Myocyte (in vitro differentiated cells): ENCODE measurements around the gene TRMU. TPM values are rescaled to one million over a fixed set of nuclear protein-coding genes. Genes with fewer than 3 reads are reported as not detected.
"Not testable (repeated sequence)": the region's sequence is repeated elsewhere in the genome, so short reads cannot be mapped to it uniquely, and the experiment has no call there.

Experiments
- DNase-seq: peaks from one replicate; pipeline ENCODE4 v3.0.0-alpha.2; 2012; ENCODE audit warnings: low read depth
- total RNA-seq: library from RNA; depleted of rRNA; stranded (reverse); fragments of >200 nt; gene quantifications from 2 replicates; pipeline ENCODE4 v1.2.3, GENCODE V29; 2014

Gene TRMU
- total RNA-seq, 1 donor from 2014 or later = 40.2 TPM

DNA sequence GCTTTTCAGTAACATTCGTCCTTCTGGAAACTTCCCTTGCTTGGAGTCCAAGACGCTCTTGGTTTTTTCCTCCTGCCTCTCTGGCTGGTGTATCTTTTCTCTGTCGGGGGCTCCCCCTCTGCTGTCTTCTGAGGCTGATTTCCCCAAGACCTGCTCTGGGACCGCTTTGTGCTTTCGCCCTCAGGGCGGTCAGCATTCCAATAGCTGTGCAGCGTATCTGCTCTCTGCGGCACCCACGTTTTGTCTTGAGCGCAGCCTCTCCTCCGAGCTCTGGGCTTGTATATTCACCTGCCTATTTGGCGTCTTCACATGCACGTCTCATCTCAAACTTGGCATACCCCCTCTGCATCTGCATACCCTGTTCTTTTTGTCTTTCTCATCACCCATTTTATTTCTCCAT lies 36.4 kb upstream of the TRMU start:
- DNase-seq = no peak

DNA sequence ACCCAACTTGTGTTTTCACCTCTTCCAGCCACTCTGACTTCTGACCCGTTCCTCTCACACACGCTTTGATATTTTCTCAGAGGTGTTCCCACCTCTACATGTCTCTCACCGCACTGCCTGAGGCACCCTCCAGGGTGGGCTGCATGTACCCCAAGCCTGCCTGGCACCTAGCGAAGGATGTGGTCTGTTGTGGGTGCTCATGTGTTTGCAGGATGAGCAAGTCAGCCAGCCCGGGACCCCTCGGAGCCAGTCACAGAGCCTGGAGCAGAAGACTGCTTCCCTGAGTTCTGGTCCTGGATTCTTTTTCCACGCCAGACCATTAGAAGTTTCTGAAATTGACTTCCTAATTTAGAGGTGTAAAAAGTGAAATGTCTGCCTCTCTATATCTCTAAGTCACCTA lies 35.0 kb upstream of the TRMU start:
- DNase-seq = no peak

DNA sequence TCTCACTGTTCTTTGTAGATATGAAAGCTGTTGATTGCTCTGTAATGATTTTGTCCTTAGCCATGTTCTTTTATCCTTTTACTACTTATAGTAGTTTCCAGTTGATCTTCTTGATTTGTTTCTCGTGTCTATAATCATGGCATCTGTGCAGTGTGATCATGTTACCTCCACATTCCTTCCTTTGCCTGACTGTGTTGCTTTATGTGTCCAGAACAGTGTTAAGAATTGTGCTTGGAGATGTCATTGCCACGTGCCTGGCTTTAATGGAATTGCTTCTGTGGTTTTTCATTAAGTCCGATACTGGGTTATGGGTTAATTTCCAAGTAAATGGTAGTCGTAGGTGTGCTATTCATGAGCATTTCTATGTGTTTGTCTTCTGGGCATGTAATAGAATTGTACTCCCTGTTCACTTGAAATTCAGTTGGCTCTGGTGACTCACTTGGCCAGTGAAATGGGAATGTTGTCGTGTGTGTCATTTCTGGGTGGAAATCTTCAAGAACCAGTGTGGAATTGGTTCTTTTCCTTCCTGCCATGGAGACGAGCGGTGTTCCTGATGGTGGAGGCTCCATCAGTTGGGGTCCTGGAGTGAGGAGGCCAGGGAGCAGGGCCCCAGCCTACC lies 32.1 kb upstream of the TRMU start:
- peak; percentile 29 for DNase-seq

DNA sequence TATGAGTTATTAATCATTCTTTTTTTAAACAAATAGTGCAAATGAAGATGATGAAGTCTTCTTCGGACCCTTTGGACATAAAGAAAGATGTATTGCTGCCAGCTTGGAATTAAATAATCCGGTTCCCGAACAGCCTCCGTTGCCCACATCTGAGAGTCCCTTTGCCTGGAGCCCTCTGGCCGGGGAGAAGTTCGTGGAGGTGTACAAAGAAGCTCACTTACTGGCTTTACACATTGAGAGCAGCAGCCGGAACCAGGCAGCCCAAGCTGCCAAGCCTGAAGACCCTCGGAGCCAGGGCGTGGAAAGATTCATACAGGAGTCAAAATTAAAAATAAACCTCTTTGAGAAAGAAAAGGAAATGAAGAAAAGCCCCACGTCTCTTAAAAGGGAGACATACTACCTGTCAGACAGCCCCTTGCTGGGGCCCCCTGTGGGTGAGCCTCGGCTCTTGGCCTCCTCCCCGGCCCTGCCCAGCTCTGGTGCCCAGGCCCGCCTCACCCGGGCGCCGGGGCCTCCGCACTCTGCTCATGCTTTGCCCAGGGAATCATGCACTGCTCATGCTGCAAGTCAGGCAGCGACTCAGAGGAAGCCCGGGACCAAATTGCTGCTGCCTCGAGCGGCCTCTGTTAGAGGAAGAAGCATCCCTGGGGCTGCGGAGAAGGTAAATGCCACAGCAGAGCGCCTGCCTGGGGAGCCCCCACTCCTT lies 27.1 kb upstream of the TRMU start:
- no peak for DNase-seq

DNA sequence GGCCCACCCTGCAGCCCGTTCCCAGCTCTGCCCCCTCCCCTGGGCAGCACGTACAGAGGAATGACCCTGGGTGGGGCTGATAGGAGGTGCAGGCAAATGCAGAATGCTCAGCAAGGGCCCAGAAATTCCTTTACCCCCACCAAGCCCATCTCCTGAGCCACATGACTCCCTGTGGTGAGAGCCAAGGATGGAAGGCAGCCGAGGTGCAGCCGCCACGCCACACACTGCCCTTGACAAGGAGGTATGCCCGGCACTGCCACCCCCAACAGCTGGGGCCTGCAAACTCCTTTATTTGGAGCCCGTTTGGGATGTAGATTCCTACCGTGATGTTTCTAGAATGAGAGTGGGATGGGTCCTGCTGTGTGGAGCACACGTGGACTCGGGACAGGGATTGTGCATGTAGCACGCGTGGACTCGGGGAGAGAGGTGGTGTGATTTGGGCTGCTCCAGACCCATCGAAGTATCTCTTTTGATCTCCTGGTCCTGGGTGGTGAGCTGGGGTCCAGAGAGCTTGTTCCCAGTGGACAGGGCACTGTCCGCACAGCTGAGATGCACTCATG lies 25.9 kb upstream of the TRMU start:
- no peak for DNase-seq

DNA sequence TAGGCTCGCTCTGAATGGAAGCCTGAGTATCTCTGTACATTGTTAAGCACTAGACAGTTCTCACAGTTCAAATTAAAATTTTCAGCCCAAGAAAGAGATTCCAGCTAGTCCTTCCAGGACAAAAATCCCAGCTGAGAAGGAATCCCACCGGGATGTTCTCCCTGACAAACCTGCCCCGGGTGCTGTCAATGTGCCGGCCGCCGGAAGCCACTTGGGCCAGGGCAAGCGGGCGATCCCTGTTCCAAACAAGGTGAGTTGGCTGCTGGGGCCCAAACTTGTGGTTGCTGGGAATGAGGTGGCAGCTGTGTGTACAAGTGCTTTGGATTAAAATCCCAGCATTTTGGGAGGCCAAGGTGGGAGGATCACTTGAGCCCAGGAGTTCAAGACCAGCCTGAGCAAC lies 23.5 kb upstream of the TRMU start:
- no peak for DNase-seq

DNA sequence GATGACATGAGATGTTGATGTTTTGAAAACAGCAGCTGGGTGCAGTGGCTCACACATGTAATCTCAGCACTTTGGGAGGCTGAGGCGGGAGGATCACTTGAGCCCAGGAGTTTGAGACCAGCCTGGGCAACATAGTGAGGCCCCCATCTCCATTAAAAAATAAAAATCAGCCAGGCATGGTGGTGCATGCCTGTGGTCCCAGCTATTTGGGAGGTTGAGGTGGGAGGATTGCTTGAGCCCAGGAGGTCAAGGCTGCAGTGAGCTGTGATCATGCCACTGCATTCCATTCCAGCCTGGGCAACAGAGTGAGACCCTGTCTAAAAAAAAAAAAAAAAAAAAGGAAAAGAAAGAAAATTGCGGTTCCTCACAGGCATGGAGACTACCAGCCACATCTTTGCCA lies 22.7 kb upstream of the TRMU start:
- not testable (repeated sequence) for DNase-seq

DNA sequence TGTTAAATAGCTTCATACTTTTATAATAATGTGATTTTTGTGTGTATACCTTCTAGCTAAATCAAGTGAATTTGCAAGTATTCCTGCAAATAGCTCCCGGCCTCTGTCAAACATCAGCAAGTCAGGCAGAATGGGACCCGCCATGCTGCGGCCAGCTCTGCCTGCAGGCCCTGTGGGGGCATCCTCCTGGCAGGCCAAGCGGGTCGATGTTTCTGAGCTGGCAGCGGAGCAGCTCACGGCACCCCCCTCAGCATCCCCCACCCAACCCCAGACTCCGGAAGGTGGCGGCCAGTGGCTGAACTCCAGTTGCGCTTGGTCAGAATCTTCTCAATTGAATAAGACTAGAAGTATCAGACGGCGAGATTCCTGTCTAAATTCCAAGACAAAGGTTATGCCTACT lies 19.5 kb upstream of the TRMU start:
- DNase-seq = no peak

DNA sequence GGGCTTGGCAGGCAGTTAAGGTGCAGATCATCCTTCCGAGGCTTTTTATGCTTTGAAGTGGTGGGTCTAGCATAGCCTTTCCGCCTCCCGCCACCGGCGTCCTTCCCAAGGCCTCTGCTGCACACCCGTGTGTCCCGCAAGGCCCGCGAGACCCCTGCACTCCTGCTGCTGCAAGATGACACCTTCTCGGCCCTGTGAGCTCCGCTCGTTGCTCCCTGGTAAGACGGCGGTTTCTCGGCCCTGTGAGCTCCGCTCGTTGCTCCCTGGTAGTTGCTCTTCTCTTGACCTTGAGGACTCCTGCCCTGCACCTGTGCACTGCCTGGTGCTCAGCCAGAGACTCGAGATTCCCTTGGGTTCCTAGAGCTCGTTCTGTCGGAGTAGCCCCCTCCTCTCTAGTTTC lies 17.9 kb upstream of the TRMU start:
- DNase-seq = no peak

DNA sequence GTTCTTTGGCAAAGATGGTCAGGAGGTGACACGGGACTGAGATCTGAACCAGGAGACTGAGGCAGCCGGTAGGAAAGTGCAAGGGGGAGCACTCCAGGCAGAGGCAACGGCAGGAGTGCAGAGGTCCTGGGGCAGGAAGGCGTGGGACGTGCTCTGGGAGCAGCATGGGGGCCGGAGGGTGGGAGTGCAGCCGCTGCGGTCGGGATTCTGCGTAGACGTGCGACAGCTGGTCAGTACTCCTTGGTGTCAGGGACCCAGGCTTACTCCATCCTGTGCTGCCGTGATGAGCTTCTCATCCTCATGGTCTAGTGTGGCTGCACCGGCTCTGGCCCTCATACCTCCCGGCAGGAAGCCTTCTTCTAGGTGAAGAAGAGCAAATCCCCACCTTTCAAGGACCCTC lies 16.9 kb upstream of the TRMU start:
- DNase-seq = no peak

DNA sequence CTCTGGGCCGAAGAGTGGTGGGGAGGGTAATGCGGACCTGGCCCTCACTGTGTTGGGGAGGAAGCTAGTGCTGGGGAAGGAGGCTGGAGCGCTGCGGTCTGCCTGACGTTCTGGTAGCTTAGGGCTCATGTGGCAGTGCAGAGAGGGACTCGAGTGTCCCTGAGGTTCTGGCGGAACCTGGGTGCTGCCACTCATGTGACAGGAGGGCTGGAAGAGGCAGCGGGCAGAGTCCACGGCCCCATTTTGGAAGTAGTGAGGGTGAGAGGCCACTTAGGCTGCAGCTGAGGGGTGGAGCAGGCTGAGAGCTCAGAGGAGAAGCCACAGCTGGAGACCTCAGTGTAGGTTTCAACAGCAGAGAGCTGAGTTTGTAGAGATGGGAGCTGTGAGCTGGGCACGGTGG lies 16.2 kb upstream of the TRMU start:
- DNase-seq = no peak

DNA sequence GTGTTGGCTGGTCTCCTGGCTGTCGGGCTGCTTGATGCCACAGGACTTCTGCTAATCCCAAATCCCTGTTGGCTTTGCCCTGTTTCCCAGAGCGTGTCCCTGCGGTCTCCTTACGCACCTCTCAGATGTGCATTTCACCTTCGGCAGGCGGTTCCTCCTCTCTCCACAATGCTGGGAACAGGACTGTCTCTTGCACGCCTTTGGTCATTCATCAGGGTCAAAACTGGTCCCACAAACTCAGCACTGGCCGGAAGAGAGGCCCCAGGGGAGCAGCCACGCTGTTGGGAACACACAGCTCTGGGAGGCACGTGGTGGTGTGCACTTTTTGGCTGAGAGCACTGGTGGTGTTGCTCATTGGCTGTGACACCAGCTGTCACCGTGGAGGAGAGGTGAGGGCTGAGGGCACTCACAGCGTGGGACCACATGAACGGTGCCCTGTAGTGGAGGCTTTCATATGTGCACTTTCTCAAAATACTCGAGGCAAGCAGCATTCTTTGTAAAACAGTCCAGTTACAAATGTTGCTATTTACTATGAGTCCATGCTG lies 15.3 kb upstream of the TRMU start:
- no peak for DNase-seq

DNA sequence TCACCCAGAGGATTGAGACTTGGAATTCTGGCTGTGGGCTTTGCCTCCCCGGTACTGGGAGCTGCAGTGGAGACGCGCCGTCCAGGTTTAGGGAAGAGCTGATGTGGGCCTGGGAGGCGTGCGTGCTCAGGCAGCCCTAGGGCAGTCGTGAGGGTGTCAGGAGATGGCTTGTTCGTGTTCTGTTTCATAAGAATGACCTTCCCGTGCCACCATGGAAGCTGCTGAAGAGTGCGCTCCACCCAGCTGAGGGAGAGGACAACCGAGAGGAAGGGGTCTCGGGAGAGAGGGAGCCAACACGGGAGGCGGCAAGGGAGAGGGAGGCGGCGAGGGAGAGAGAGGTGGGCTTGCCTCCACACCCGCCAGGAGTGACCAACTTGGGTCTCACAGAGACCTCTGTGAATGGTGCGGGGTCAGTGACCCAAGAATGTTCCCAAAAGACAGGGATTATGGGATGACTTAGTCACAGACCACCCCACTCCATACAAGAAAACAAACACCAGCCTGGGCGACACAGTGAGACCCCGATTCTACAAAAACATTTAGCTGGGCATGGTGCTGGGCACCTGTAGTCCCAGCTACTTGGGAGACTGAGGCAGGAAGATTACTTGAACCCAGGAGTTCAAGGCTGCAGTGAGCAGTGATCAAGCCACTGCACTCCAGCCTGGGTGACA lies 14.7 kb upstream of the TRMU start:
- DNase-seq = no peak

DNA sequence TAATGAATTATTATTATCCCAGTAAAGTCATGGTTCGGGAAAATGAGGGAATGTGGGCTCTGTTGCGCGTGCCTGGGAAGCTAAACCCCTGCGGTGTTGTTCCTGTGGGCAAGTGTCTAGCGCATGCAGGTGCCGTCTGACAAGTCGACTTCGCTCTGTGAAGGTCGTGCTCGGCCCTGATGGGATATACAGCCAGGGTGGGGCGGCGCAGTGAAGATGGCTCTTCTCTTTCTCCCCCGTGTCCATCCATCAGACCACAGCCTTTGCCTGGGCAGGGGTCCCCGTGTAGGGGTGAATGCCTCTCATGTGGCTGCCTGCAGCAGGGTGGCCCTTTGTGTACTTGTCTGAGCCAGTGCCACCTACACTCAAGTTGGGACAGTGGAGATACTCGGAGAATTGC lies 12.8 kb upstream of the TRMU start:
- no peak for DNase-seq

DNA sequence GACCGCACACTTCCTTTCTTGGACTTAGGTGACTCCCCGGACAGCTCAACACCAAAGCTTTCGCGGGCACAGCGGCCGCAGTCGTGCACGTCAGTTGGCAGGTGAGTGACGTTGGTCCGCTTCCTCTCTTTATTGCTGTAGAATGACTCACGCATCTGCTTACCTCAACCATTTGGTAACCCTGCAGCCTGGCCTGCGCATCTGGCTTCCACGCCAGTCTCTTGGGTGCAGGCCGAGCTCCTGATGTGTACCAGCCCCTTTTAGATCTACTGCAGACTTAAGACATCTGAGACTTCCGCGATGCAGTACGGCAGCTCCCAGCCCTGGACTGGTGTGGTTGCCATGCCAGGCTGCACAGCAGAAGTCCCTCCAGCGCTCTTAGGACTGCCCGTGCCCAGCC lies 12.4 kb upstream of the TRMU start:
- no peak for DNase-seq

DNA sequence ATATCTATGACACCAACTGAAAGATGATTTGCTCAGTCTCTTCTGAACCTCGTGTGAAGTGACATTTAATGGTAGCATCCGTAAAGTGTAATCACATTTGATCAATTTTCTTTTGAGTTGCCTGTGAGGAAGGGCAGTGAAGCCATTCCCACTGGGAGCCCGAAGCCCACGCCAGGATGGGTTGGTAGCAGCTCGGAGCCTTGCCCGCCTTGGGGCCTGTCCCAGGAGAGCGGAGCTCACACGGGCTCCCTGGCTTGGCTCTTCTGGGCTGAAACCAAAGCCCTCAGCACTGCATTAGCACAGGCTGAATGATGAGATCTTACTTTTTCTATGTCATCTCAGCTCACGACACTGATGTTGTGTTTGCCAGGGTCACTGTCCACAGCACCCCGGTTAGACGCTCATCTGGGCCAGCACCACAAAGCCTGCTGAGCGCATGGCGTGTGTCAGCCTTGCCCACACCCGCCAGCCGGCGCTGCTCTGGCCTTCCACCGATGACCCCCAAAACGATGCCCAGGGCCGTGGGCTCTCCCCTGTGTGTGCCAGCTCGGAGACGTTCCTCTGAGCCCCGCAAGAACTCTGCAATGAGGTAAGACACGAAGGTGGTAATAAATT lies 9.3 kb upstream of the TRMU start:
- DNase-seq = no peak

DNA sequence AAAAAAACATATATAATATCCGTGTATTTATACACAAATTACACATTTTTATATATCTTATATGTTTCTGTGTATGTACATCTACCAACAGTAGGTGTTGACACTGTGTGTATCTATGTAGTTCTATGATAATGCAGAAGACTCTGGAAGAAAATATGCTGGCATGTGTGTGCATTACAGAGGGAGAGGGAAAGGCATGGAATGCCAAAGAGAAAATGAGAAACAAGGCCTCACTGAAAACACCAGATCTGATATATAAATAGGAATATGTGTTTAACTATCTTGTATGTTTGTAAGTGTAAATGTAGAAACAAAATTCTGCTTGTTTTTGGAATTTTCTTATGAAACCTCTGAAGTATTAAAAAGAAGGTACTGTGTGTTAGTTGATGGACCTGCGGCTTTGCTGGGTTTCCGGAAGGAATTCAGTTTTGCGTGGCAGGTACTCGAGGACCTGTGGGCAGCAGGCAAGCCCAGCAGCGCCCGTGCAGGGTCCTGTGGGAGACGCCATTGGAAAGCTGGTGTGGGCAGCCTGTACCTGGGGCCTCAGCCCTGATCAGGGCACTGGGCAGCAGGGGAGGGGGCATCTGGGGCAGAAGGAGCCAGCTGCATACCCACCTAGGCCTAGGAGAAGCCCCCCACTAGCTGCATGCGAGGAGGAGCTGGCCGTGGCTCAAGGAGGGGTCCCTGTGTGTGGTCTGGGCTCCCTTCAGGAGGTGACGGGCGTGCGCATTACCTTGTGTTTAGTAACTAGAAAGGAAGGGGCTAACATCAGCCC lies 7.6 kb upstream of the TRMU start:
- no peak for DNase-seq

DNA sequence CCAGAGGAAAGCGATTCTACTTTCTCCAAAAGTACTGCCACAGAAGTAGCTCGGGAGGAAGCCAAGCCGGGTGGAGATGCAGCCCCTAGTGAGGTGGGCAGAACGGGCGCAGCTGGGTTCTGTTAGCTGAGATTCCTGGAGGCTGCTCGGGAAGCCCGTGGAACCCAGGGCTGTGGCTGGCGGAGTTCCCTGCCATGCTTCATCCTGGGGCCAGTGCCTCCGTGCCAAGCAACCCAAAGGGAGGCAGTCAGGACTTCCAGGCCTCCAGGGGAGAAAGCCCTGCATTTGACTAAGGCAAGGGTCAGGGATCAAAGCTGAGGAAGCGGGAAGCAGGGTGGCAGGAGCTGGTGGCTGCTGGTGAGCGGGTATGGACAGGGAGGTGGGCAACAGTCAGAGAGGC lies 6.7 kb upstream of the TRMU start:
- DNase-seq = no peak

DNA sequence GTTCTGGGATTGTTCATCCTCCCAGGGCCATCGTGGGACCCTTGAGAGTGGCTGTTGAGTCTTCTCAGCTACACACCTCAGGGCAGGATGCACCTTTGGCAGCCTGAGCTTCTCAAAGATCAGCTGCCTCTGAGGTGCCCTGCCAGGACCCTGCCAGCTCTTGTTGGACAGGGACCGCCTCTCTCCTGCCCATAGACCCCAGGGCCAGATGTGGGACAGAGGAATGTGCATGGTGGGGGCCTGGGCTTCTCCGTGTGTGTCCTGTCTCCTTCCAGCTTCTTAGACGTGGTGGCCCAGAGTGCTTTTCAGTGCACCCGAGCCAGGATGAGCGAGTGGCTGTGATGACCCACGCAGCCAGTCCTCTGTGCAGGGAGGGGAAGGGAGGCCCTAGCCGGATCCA lies 5.9 kb upstream of the TRMU start:
- DNase-seq = no peak

DNA sequence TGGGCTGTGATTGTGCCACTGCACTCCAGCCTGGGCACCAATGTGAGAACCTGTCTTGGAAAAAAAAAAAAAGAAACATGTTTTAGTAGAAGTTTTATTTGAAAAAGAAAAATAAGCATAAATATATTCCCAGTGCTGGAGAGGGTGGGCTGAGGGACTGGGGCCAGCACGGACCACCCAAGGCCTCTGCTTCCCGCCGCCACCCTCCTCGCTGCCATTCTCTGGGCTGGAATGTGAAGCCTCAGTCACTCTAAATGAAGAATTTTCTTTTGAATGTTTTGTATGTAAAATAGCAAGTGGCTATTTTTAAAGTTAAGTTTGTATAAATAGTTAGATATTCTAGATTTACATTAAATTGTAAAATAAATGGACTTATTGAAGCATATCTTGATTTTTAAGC lies 5.1 kb upstream of the TRMU start:
- no peak for DNase-seq

DNA sequence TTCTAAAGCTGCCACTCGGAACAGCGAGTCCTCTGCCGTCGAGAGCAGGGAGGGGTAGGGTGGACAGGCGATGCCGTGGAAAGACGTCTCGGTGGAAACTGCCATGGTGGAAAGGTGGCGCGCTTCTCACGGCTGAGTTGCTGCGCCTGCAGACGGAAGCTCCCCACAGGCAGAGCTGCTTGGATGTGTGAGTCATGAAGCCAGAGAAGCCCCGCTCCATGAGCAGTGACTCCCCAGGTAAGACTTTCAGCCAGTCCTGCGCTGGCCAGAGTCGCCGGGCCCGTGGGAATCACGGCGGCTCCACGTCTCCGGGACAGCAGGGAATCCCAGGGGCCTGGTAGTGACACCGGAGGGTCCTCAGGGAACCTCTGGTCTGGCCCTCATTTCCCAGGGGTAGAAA lies 4.0 kb upstream of the TRMU start:
- DNase-seq = no peak
